Measurements from ENCODE around the gene STARD9.

STARD9 gene

DNA sequence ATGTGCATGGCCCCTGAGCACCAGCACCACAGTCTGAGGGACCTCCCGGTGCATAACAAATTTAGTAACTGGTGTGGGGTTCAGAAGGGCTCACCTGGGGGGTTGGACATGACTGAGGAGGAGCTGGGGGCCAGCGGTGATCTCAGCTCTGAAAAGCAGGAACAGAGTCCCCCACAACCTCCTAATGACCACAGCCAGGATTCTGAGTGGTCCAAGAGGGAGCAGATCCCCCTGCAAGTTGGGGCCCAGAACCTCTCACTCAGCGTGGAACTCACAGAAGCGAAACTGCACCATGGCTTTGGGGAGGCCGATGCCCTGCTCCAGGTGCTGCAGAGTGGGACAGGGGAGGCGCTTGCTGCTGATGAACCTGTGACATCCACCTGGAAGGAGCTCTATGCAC lies 118.5 kb downstream of the STARD9 start:
- no peak for DNase-seq (ENCODE audit: low read depth, low spot score)

DNA sequence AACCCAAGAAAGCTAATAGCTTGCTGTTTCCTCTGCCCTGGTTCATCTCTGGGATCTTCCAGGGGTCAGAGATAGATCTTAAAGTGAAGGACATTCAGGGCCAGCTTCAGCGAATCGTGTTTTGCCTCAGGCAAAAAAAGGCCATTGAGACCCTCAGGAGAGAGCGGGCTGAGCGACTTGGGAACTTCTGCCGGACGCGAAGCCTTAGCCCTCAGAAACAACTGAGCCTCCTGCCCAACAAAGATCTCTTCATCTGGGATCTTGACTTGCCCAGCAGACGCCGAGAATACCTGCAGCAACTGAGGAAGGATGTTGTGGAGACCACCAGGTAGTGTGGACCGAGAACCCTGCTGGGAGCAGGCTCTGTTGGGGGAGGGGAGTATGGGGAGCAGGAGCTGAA lies 119.0 kb downstream of the STARD9 start:
- no peak for DNase-seq (ENCODE audit: low read depth, low spot score)

DNA sequence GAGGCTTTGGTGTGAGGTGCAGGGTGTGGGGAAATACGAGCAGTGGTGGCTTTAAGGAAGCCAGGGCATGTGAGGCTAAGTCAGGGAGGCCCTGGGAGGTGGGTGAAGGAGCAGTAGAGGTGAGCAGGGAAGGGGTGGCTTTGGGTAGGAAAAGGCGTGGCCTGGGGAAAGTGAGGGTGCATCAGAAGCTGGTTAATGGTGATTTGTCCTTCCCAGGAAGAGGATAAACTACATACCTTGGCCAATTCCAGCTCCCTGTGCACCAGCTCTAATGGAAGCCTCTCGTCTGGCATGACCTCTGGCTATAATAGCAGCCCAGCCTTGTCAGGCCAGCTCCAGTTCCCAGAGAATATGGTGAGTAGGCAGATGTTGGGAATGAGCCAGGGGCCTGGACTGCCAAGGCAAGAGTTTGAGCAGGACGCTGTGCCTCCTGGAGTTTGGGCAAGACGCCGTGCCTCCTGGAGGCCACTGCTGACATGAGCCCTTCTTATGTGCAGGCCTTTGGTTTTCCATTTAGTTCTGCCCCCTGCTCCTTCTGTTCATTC lies 120.2 kb downstream of the STARD9 start:
- DNase-seq (ENCODE audit: low read depth, low spot score), result no peak

DNA sequence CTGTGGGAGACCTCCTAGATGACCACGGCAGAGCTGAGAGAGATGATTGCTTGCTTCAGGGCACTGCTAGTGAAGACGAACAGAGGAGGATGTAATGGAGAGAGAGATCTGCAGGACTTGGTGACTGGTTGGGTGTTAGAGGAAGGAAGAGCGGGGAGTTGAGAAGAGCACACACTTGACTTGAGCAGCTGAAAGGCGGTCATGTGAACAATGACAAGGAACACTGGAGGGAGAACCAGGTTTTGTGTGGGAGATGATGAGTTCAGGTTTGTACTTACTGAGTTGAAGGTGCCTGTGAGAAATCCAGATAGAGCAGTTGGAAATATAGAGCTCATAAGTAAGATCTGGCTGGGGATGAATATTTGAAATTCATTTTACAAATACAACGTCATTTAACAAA lies 121.2 kb downstream of the STARD9 start:
- DNase-seq (ENCODE audit: low read depth, low spot score), result no peak

DNA sequence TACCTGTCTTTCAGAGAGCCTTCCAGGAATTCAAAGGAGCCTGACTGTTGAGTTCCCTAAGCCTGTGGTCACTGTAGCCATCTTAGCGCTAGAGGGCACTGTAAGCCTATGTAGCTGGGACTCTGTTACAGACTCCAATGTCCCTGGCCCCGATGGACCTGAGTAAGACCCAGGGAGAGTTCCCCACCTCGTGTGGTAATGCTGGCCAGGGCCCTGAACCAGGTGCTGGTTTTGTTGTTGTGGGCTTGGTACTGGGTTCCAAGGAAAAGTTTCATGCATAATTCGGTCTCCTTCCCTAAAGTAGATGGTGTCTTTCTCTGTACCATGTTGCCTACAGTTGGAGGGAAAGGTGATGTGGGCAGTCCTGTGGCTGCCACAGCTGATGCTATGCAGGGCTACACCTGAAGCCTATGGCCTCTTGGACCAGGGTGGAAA lies 129.1 kb downstream of the STARD9 start:
- peak; percentile 83 for DNase-seq (ENCODE audit: low read depth, low spot score)

DNA sequence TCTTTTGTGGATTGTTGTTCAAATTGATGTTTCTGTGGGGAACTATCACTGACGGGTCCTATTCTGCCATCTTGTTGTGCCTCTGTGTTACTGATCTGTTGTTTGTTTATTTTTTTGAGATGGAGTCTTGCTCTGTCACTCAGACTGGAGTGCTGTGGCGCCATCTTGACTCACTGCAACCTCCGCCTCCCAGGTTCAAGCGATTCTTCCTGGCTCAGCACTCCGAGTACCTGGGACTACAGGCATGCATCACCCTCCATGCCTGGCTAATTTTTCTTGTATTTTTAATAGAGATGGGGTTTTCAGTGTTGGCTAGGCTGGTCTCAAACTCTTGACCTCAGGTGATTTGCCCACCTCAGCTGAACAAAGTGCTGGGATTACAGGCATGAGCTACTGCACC lies 129.9 kb downstream of the STARD9 start:
- no peak for DNase-seq (ENCODE audit: low read depth, low spot score)

DNA sequence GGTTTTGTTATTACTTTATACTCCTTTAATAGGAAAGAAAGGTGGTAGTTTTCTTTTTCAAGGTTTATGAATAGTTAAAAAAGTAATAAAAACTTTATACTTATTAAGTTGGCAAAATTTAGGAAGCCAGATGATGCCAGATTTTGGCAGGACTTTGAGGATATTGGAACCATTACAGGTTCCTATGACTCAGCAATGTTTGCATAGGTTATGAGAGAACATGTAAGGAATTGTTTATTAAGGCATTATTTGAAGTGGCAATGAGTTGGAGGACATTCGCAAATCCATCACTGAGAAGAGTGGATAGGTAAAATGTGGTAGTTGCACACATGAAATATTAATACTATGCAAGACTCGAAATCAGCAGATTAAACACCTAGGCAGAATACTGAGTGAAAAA lies 131.7 kb downstream of the STARD9 start:
- peak; percentile 41 for DNase-seq (ENCODE audit: low read depth, low spot score)

DNA sequence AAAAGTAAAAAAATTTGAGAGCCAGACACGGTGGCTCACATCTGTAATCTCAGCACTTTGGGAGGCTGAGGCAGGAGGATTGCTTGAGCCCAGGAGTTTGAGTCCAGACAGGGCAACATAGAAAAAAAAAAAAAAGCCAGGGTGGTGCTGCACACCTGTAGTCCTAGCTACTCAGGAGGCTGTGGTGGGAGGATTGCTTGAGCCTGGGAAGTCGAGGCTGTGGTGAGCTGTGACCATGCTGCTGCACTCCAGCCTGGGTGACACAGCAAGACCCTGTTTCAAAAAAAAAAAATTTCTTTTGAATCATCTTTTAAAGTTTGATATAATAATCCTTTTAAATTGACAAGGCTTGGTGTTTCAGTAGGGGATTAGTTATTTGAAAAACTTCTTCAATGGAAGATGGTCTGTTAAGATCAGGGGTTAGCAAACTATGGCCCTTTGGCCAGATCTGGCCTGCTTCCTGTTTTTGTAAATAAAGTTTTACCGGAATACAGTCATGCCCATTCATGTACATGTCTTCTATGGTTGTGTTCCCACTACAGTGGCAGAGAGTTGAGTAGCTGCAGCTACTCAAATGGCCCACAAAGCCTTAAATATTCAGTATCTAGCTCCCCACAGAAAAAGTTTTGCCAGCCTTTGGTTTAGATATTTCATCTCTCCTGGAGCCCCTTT lies 132.6 kb downstream of the STARD9 start:
- no peak for DNase-seq (ENCODE audit: low read depth, low spot score)

DNA sequence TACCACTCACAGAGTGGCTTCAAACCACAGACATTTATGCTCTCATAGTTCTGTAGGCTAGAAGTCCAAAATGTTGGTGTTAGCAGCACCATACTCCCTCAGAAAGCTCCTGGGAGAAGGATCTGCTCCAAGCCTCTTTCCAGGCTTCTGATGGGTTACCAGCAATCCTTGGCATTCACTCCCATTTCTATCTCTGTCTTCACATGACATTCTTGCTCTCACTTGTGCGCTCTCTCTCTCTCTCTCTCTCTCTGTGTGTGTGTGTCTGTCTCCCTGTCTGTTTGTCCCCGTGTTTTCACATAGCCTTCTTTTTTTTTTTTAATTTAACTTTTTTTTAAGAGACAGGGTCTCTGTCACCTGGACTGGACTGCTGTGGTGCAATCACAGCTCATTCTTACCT lies 135.3 kb downstream of the STARD9 start:
- no peak for DNase-seq (ENCODE audit: low read depth, low spot score)

DNA sequence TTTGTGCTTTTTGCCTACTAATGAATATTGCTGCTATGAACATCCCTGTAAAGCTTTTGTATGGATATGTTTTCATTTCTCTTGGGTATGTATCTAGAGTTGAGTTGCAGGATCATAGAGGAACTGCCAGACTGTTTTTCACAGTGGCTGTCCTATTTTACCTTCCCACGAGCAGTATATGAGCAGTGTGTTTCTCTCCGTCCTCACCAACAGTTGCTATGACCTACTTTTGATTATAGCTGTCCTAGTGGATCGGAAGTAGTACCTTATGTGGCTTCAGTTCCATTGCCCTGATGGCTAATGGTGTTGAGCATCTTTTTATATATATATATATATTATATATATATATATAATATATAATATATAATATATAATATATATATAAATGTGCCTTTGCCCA lies 136.3 kb downstream of the STARD9 start:
- DNase-seq (ENCODE audit: low read depth, low spot score), result no peak

DNA sequence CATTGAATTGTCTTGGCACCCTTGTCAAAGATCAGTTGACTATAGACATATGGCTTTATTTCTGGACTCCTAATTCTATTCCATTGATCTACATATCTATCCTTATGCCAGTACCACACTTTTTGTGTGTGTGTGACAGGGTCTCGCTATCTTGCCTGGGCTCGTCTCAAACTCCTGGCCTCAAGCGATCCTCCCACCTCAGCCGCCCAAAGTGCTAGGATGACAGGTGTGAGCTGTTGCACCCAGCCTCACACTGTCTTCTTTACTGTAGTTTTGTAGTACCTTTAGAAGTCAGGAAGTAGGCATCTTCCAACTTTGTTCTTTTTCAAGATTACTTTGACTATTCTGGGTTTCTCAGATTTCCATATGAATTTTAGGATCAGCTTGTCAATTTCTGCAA lies 137.2 kb downstream of the STARD9 start:
- no peak for DNase-seq (ENCODE audit: low read depth, low spot score)

DNA sequence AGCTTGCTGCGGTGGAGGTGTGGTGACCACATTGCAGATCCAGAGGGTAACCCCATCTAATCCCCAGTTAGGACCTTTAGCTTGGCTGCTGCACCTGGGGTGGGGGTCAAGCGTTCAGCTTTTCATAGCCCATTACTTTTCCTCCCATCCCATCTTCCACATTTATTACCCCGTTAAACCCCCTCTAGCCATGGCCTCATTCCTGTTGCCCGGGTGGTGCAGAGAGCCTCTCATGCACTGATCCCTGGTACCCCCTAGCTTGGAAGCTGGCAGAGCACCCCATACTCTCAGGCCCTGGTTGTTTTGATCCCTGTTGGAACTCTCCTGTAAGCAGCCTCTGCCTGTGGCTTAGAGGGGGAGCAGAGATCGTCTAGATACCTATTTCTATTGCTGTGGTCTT lies 140.7 kb downstream of the STARD9 start:
- DNase-seq (ENCODE audit: low read depth, low spot score), result no peak

DNA sequence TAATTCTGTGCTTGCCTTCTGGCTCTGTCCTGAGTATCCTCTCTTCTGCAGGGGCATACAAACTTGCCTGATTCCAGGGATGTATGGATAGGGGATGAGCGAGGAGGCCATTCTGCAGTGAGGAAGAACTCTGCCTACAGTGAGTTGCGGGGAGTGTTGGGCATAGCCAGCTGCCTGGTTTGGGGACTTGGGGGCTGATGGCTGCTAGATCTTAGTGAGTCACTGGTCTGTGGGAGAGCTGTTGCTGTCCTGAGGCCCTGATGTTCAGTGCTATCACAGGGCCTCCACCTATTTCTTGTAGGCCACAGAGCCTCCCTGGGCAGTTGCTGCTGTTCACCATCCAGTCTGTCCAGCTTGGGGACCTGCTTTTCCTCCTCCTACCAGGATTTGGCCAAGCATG lies 141.2 kb downstream of the STARD9 start:
- no peak for DNase-seq (ENCODE audit: low read depth, low spot score)

DNA sequence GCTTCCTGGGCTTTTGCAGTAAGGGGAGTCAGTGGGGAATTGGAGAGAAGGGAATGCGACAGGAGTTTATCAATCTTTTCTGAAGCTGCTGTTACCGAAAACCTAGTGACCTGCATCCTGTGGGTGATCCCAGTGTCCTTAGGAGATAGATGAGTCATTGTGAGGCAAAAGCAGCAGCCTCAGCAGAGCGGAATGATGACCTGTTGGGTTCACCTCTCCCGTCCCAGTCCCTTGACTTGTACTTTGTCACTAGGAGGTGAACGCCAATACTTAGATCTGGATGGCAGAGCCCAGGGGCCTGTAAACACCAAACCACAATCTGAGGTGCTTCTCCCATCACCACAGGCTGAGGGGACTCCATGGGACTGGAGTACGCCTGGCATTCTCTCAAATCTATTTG lies 143.6 kb downstream of the STARD9 start:
- no peak for DNase-seq (ENCODE audit: low read depth, low spot score)

DNA sequence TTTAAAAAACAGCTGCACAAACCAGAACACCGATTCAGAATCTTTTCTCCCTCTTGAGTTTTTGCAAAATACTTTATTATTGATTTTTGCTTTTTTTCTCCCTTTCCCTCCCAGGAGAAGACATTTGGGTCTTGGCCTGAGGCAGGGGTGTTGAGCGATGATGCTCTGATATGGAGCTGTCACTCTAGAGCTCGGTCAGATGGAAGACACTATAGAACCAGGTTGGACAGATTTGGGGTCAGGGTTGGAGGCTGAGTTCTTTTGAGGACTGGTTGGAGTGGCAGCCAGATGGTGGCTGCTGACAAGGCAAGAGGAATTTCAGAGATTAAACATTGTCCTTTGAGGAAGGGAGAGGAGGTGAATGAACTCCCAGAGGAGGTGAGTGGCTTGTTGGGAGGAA lies 144.7 kb downstream of the STARD9 start:
- no peak for DNase-seq (ENCODE audit: low read depth, low spot score)

DNA sequence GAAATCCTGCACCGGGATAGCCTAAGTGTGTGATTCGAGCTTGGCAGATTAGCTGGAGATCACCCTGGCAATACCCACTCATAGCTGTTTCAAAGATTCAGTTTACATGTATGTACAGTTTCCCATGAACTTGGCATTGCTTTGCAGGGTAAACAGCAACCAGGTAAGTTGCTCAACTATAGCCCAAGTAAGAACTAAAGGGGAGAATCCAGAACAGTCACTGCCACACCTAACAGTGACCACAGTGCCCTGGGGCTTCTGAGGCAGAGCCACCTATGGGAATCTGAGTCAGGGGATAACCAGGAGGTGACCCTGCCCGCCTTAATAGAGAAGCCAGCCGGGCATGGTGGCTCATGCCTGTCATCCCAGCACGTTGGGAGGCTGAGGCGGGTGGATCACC lies 145.6 kb downstream of the STARD9 start:
- DNase-seq (ENCODE audit: low read depth, low spot score), result no peak

DNA sequence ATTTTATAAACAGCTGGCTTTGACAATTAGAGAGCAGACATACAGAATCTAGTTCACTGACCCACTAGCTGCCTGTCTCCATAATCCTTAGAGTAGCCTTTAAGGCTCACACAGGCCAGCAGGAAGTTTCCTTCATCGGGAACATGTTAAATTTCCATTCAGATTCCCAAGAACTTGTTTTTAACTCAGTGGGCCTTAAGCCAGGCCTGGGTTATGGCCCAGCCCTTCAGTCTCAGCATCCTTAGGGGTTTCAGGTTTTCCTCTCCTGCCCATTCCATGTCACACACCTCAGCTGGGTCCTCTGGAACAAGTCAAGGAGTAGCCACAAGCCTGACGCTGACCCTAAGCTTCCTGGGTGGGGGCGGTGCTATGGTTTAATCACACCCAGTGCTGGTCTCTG lies 146.5 kb downstream of the STARD9 start:
- DNase-seq (ENCODE audit: low read depth, low spot score), result no peak

DNA sequence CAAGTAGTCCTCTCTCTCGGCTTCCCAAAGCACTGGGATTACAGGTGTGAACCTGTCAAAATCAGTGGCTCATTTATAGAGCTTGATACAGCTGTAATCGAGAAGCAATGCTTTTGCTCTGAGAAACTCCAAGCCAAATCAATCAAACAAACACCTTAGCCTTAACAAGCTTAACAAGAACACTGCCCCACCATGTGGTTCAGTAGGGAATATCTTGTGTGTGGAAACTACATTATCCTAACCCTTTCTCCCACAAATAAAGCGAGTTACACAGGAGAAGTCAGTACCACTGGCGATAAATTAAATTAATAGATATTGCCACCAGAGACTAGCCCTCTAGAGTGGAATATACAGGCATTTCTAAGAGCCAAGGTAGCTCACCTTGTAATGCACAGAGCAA lies 147.7 kb downstream of the STARD9 start:
- DNase-seq (ENCODE audit: low read depth, low spot score), result no peak

DNA sequence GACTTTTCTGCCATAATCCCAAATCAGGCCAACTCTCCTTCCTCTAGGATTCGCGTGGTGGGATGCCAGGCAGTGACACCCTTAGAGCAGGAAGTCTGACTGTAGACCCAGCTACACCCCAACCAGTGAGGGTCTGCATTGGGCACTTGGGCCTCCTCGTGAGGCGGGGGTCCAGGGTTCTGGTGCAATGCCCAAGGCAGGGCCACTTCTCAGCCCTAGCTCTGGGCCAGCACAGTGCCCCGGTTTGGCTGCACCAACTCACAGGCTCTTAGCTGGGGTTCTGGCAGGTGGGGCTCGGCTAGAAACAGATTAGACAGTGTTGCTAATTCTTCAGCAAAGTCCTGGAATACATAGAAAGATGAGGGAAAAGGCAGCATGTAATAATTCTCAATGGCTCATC lies 148.9 kb downstream of the STARD9 start:
- no peak for DNase-seq (ENCODE audit: low read depth, low spot score)

DNA sequence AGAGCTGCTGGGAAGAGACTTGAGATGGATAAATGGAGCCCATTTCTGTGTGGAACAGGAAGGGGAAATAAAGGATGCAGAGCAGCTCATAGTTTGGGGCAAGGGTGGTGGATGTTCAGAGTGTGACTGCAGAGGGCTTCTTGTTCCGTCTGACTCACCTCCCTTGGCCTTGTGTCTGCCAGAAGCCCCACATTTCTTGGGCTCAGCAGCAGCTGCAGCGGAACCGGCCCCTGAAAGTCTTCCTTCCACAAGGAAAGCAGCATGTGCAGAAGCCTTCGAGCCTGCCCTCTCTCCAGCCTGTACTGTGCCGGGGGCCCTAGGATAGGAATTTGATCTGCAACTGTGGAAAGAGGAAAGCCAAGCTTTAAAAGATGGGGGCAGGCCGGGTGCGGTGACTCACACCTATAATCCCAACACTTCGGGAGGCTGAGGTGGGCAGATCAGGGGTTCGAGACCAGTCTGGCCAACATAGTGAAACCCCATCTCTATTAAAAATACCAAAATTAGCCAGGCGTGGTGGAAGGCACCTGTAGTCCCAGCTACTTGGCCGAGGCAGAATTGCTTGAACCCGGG lies 150.0 kb downstream of the STARD9 start:
- DNase-seq (ENCODE audit: low read depth, low spot score), result no peak

DNA sequence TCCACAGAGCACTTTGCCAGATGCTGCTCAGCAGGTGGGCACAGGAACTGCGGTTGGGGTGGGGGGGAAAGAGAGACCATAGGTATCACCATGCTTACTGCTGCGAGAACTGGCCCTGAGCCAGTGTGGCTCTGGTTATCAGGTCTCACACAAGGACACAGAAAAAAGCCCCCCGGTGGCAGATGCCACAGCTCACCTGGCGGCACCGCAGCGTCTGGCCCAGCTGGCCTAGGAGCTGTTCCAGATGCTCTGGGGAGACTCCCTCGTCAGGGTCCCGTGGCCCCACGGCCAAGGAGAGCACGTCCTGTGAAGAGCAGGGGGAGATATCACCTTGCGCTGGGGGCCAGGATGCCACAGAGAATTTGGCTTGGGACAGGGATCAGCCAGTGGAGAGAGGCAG lies 150.7 kb downstream of the STARD9 start:
- DNase-seq (ENCODE audit: low read depth, low spot score), result no peak

DNA sequence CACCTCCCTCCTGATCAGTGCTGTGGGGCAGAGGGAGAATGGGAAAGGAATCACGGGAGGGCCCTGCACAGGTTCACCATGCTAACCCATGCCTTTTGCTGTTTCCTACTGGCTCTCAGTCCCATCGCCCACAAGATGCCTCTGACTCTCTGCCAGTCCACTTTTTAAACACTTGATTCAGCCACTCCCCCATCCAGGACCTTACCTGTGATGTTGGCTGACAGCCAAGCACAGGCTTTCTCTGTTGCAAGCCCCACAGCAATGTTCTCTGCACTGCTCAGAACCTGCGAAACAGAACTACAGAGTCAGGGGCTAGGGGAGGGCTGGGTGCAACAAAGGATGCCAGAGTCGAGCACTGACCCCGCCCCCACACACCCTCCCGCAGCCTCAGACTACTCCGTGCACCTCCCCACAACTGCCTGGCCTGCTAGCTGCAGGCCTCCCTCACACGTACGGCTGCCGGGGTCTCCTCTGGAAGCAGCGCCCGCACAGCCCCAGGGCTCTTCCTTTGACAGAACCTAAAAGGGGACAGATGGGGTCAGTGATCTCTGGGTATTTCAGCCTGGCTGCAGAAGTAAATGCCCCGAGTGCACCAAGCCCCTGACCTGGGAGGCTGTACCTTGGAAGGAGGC lies 152.5 kb downstream of the STARD9 start:
- no peak for DNase-seq (ENCODE audit: low read depth, low spot score)

DNA sequence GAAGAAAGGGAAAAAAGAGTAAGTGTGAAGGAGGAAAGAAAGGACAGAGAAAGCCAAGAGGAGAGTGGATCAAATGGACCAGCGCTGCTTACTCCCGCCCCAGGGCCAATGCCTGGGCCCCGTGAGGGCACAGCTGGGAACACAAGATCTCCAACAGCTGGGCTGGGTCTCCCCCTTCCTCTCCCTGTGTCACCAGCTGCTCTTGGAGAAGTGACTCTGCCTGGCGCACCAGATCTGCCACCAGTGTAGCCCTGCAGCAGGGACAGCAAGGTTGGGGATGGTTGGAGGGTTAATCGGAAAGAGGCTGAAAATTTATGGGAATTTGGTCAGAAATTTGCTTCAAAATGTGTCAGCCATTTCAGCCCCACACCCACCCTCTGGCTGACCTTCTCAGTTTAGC lies 153.2 kb downstream of the STARD9 start:
- no peak for DNase-seq (ENCODE audit: low read depth, low spot score)

All from astrocyte of the hippocampus (primary cell).